Activated CD4-positive, alpha-beta T cell treated with anti-CD3 and anti-CD28 coated beads for 24 hours (primary cell): ENCODE results near the gene MUTYH.
"Not testable (repeated sequence)": the region's sequence is repeated elsewhere in the genome, so short reads cannot be mapped to it uniquely, and the experiment has no call there.

Experiments used
- DNase-seq, 2 donors: peaks; one replicate each; pipeline ENCODE4 v3.0.0-alpha.2; 2020; ENCODE audit warnings: low read depth in 2 of 2

Gene MUTYH

DNA sequence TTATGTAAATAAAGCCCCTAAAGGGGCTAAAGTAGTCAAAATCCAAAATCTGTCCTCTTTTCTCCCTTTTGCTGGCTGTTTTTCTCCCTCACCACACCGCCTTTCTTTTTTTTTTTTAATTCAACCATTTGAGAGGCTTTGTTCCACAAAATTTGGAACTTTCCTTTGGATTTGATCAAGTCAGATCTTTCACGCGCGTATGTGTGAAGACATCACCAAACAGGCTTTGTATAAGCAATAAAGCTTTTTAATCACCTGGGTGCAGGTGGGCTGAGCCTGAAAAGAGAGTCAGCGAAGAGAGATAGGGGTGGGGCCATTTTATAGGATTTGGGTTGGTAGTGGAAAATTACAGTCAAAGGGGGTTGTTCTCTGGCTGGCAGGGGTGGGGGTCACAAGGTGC is 18.8 kb downstream of the MUTYH start:
- DNase-seq: no peak

DNA sequence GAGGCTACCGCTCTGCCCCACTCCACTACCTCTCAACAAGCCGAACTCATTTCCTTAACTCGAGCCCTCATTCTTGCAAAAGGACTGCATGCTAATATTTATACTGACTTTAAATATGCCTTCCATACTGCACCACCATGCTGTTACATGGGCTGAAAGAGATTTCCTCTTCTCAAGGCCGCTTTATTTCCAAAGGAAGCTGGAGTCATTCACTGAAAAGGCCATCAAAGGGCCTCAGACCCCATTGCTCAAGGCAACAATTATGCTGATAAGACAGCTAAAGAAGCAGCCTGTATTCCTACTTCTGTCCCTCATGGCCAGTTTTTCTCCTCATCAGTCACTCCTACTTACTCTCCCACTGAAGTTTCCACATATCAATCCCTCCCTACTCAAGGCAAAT is 20.5 kb downstream of the MUTYH start:
- DNase-seq: no peak

DNA sequence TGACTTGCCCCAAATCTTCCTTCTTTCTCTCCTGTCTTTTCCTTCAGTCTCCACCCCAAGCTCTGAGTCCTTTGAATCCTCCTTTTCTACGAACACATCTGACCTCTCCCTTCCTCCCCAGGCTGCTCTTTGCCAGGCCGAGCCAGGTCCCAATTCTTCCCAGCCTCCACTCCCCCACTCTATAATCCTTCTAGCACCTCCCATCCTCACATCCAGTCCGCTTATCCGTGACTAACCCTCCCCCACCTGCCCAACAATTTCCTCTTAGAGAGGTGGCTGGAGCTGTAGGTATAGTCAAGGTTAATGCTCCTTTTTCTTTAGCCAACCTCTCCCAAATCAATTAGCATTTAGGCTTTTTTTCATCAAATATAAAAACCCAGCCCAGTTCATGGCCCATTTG is 23.1 kb downstream of the MUTYH start:
- no peak for DNase-seq

DNA sequence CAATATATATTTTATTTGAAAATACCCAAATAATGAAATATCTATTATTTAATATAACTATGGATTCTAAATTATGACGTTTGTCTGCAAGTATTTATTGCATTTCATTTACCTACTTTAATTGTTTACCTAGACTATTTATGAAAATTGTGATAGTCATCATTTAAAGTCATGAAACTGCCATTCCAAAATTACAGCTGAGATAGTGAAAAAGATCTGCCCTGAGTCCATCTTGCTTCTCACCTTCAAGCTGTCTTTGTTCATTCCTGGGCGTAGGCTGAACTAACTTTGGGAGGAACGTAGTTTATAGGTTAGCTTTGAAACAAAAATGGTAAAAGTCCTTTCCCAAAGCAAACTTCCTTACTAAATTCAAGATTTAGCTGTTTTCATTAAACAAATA is 26.0 kb downstream of the MUTYH start:
- no peak for DNase-seq

DNA sequence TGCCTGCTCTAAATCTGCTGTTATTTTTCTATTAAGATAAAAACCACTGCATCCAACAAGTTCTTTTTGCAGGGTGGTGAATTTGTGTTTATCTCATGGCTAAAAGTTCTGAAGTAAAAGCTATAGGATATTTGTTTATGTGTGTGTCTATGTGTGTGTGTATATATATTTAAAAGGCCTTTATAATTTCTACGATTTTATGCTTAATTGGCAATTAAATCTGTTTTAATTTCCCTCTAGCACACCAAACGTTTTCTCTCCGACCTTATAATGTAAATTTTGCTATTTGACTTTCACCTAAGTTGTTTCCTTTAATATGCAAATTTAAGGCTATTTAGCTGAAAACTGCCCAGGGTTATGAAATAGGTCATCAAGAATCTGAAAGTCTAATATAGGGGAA is 33.3 kb downstream of the MUTYH start:
- no peak for DNase-seq

DNA sequence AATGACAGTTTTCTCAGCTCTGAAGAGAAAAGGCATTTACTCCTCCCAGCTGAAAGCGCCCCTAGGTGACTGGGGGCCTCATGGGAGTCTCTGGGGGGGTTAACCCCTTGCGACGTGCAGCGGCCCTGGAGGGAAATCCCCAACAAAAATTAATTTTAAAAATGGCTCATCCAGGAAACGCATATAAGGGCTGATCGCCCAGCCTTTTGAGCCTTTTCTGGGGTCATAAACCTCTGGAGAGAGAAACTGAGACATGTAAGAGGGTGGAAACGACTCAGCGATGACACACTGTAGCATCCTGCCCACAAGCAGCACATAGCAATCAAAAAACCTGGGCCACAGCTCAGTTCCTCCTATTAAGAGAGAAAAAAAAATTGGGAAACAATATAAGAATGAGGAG is 33.9 kb downstream of the MUTYH start:
- peak in 1 of 2 donors; percentile 15 for DNase-seq

DNA sequence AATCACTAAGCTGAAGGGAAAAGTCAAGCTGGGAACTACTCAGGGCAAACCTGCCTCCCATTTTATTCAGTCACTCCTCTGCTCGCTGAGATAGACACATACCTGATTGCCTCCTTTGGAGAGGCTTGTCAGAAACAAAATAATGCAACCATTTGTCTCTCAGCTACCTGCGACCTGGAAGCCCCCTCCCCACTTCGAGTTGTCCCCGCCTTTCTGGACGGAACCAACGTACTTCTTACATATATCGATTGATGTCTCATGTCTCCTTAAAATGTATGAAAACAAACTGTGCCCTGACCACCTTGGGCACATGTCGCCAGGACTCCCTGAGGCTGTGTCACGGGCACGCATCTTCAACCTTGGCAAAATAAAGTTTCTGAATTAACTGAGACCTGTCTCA is 35.0 kb downstream of the MUTYH start:
- DNase-seq: no peak

DNA sequence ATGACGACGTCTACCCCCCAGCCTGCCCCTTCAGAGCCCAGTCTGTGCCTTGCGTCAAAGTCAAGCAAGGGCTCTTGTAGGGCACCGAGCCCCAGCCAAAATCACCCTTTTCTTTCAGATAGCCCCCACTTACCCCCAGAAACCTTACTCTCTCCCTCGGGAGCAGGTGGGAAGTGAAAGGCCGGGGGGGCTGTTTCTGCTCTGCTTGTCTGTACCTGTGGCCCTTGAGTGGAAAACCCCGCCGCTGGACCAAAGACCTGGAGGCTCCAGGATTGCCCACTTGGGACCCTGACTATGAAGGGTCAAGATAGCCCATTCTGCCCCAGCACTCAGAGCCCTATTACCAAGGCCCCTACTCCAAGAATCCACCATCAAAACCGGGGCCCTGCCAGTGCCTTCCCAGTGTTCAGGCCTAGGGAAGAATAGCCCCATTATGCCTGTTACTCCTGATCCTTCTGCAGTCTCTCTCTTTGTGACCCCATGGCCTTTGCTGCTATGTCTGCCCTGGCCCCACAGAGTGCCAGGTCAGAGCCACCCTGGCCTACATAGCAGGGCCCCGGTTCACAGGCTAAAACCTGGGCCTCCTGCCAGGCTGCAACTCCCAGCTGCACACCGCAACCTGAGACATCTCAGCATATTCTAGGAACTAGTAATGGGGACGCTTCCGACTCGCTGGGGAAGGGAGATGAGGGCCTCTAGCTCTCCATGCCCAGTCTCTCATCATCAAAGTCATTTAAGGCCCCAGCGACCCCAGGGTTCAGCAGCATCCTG is 35.7 kb downstream of the MUTYH start:
- DNase-seq: no peak

DNA sequence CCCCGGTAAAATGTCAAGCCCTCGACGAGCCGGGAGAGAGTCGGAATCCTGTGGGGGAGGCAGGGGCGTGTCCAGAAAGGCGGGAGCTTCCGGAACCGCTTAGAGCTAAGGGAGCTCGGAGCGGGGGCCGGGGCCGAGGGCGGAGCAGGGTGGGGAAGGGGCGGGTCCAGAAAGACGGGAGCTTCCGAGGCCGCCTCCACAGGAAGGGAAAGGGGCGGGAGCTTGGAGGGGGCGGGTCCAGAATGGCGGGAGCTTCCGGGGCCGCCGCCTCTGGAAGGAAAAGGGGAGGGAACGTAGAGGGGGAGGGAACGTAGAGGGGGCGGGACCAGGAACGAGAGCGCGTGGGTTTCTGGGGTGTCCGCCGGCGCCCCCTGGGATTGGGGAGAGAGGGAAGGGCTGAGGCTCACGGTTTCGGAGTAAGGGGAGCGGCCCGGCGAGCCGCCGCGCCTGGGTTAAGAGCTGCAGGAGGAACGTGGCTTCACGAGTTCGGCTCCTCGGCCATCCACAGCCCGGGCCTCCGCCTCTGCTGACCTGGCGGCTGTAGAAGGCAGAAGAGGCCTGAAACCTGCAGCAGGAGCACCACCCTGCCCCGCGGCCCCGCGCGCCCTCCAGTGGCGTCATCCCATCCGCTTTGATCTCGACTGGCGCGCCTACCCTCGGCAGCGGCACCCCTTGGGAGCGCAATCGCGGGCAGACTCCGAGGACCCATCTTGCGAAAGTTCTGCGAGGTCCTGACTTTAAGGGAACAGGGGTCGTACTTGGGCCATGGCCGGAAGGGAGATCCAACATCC is 36.5 kb downstream of the MUTYH start:
- DNase-seq: peak; percentile 99

DNA sequence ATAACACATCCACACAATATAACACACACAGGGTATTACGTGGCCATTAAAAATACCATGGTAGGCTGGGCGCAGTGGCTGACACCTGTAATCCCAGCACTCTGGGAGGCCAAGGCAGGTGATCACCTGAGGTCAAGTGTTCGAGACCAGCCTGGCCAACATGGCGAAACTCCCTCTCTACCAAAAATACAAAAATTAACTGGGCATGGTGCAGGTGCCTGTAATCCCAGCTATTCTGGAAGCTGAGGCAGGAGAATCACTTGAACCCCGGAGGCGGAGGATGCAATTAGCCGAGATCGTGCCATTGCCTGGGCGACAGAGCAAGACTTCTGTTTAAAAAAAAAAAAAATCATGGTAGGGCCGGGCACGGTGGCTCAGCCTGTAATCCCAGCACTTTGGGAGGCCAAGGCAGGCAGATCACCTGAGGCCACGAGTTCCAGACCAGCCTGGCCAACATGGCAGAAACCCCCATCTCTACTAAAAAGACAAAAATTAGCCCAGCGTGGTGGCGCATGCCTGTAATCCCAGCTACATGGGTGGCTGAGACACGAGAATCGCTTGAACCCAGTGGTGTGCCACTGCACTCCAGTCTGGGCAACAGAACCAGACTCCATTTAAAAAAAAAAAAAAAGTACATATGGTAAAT is 37.6 kb downstream of the MUTYH start:
- DNase-seq: no peak

DNA sequence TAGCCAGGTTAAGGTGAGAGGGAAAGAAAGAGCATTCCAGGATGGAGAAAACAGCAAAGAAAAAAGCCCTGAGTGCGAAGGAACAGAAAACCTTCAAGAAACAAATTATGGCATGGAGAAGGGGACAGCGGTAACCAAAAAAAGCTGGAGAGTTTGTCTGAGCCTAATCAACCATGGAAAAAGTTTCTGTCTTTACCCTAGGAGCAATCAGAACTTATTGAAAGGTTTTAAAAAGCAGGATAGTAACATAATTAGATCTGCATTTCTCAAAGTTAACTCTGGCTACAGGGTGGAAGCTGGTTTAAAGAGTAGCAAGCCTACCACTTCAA is 39.6 kb downstream of the MUTYH start:
- no peak for DNase-seq

DNA sequence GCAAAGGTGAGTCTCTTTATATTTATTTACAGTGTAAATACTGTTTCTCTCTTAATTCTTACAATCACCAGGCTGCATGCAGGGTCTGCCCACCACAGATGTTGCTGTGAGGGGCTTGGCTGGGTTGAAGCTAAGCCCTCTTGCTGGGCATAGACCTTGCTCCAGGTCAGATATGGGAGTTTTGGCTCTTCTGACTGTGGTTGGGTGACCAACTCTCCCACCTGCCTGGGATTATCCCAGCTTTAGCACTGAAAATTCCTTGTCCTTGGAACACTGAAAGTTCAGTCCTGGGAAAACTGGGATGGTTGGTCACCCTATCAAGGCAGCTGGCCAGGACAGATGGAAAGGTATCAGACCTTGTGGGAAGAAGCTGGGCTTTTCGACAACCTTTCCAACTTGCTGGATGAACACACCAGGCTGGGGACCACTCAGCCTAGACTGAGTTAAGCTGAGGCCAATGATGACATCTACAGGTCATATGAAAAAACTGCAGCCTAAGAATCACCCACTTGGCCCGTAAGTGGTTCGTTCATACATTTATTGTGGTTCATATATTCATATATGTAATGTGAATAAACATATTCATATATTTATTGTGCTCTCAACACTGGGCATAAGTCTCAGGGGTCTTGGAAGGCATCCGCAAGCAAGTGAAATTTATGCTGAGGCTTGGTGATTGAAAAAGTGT is 40.1 kb downstream of the MUTYH start:
- no peak for DNase-seq

DNA sequence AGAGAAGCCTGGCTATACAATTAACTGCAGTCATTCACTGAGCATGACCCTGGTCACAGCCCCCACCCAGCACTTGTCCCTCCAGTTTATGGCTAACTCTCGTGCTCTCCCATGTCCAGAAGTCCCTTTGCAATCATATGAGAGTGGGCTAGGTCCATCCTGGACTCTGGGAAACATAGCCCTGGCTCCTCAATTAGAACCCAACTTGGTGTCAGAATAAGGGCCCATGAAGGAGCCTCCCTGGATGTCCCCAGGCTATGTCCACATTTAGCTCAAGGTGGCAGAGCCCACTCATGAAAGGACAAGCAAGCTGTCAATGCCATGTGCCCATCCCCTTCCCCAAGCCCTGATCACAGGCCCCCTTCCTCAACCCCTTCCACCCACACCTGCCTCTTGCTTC is 40.9 kb downstream of the MUTYH start:
- DNase-seq: no peak

DNA sequence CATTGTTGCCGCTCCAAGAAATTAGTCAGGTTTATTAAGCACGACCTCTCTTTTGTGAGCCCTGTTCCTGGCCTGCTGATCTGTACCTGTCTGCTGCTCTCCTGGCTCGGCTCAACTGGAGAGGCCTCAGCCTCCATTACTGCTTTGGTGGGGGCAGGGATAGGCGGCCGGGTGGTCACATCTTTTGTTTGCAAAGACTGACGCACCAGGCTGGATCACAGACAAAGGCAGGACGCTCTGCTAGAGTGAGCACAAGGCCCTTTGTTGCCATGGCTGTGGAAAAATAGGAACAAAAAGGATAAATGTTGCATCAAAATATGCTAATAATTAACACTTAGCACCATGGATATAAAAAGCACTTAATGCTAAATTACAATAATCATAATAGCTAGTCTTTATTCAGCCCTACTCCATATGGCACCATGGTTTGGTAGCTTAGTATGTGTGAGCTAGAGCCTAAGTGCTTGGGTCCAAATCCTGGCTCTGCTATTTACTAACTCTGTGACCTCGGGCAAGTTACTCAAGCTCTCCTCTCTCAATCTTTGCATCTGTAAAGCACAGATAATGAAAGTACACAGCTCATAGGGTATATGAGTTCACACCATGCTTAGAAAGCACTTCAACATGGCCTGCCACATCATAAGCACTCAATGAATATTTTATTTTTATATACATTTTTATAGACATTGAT is 42.4 kb downstream of the MUTYH start:
- no peak for DNase-seq

DNA sequence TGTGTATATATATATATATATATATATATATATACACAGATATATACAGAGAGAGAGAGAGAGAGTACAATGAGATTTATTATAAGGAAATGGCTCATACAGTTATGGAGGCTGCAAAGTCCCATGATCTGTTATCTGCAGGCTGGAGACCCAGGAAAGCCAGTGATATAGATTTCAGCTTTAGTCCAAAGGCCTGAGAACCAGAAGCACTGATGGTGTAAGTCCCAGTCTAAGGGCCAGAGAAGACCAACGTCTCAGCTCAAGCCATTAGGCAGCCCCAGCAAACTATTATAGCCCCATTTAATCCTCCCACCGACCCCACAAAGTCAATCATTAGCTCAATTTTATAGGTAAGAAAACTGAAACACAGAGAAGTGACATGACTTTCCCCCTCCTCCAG is 48.5 kb downstream of the MUTYH start:
- no peak for DNase-seq

DNA sequence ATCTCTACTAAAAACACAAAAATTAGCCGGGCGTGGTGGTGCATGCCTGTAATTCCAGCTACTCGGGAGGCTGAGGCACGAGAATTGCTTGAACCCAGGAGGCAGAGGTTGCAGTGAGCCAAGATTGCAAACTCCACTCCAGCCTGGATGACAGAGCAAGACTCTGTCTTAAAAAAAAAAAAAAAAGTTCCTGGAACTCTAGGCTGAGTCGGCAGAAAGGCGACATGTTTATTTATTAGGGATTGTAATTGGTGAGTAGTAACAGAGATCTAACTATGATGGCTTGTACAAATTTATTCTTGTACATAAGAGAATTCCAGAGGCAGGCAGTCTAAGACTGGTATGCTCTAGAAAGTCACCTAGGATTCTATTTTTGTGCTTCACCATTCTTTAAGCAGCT is 49.2 kb downstream of the MUTYH start:
- DNase-seq: not testable (repeated sequence)

DNA sequence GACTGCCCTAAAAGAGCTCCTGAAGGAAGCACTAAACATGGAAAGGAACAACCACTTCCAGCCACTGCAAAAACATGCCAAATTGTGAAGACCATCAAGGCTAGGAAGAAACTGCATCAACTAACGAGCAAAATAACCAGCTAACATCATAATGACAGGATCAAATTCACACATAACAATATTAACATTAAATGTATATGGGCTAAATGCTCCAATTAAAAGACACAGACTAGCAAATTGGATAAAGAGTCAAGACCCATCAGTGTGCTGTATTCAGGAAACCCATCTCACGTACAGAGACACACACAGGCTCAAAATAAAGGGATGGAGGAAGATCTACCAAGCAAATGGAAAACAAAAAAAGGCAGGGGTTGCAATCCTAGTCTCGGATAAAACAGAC is 53.7 kb downstream of the MUTYH start:
- DNase-seq: not testable (repeated sequence)

DNA sequence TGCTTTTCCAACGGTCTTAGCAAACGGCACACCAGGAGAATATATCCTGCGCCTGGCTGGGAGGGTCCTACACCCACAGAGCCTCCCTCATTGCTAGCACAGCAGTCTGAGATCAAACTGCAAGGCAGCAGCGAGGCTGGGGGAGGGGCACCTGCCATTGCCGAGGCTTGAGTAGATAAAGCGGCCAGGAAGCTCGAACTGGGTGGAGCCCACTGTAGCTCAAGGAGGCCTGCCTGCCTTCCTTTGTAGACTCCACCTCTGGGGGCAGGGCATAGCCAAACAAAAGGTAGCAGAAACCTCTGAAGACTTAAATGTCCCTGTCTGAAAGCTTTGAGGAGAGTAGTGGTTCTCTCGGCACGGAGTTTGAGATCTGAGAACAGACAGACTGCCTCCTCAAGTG is 55.4 kb downstream of the MUTYH start:
- DNase-seq: not testable (repeated sequence)

DNA sequence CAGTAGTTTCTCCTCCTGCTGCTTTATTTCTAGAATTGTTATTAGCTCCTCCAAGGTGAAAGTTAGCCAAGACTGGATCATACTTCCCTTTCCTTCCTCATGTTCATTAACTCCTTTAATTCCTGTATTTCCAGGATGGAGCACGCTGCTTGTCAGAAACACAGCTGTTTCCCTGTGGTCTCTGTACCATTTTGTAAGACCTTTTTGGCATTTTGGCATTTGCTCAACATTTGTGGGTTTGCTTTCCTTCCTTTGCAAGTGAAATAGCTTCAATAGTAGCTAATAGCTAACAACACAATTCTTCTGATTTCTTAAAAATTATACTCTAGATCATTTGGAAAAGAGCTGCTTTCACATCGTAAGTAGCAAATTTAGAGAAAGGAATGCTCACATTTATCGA is 57.9 kb downstream of the MUTYH start:
- no peak for DNase-seq
